ENCODE measurements around the gene GRB10. TPM values are rescaled to one million over a fixed set of nuclear protein-coding genes. Genes with fewer than 3 reads are reported as not detected.

Gene GRB10
- total and polyA plus RNA-seq, 2 donors (not counting 3 experiments of a cell fraction or from before 2014, with no cell fraction given): 43.7 to 240 TPM

GRCh38 chr7:50554431-50555322 is 228.0 kb downstream of the GRB10 start:
- Histone ChIP-seq H3K4me2 (ENCODE audit: insufficient read depth, low read length) (no peak overlapping the region), H3K9me1 (replicated peaks; ENCODE audit: control insufficient read depth, extremely low read depth, insufficient read depth, low read length) (no peaks in the 10 kb centered on the region), H3K27ac (ENCODE audit: insufficient read depth, low read depth, low read length) (no peak overlapping the region), H3K4me1 (ENCODE audit: control insufficient read depth, extremely low read depth, insufficient read depth, low read length) (no peaks in the 10 kb centered on the region), H2AFZ (ENCODE audit: low read depth, low read length) (no peak overlapping the region), H3K36me3 (ENCODE audit: control insufficient read depth in 2 of 2, extremely low read depth in 1 of 2, insufficient read depth in 2 of 2, low read length in 2 of 2) (no peaks in the 10 kb centered on the region), H3K4me3 (replicated peaks in 1 of 3; ENCODE audit: insufficient read depth in 1 of 3, low read depth in 1 of 3, low read length in 3 of 3) (no peak overlapping the region), H3K9me3 (replicated peaks; ENCODE audit: control insufficient read depth, insufficient read depth, low read length) (no peaks in the 10 kb centered on the region), H4K20me1 (replicated peaks; ENCODE audit: control insufficient read depth, extremely low read depth, insufficient read depth, low read length) (no peaks in the 10 kb centered on the region), H3K79me2 (ENCODE audit: control insufficient read depth, insufficient read depth, low read length) (no peaks in the 10 kb centered on the region), H3K27me3 (ENCODE audit: control insufficient read depth in 2 of 2, insufficient read depth in 2 of 2, low read length in 2 of 2) (peaks cover 4 to 11% of the 10 kb centered on the region in 2 experiments), H3K9ac (replicated peaks; ENCODE audit: extremely low read depth, insufficient read depth, low read length) (no peak overlapping the region)
- DNase-seq (ENCODE audit: low read depth, low spot score) (no peak), FAIRE-seq (no peak)
- BruUV-seq (replicated peaks): no TSS peak
- dilution Hi-C loops (cut with MboI; ENCODE audit: extremely low pct_ligation_motif_present, low sequenced_read_pairs) (no loop called here), intact Hi-C loops (cut with micrococcal nuclease) (no loop called here)
- ChIA-PET CTCF (interaction anchor here (1.1 to 1.5 kb wide), 2 partner anchors 587 to 608 kb away, joined by 3 to 5 read pairs; no protein-coding TSS in a partner anchor), POLR2A (no interaction called here)
- TF ChIP-seq MYC (IDR thresholded peaks at IDR 0.05; ENCODE audit: low read depth, low read length) (no peak), POLR2A (IDR thresholded peaks at IDR 0.05; ENCODE audit: low read depth, low read length) (no peak), MAX (IDR thresholded peaks at IDR 0.05; ENCODE audit: insufficient read depth, insufficient read length) (no peak), GATA2 (IDR thresholded peaks at IDR 0.05; ENCODE audit: insufficient read depth, insufficient read length, low read depth, low read length) (no peak), POLR2AphosphoS5 (IDR thresholded peaks at IDR 0.05; ENCODE audit: insufficient read depth, low read depth, low read length) (no peak), JUN (IDR thresholded peaks at IDR 0.05; ENCODE audit: borderline replicate concordance, insufficient read depth, insufficient read length, low read depth) (no peak), FOS (IDR thresholded peaks at IDR 0.05; ENCODE audit: borderline replicate concordance, insufficient read depth, low read length) (no peak), EZH2 (IDR thresholded peaks at IDR 0.05; ENCODE audit: borderline replicate concordance, low read depth, low read length, severe bottlenecking) (no peak), CTCF (IDR thresholded peaks at IDR 0.05; ENCODE audit: extremely low read depth in 1 of 2, insufficient read depth in 1 of 2, low read depth in 1 of 2, low read length in 2 of 2) (no peak)

Measured in endothelial cell of umbilical vein (primary cell).